ENCODE measurements around the gene PLXNB3. TPM values are rescaled to one million over a fixed set of nuclear protein-coding genes. Genes with fewer than 3 reads are reported as not detected.
A peak's percentile ranks its signal among the peaks of the same experiment; 100 is the strongest.

Gene PLXNB3
- polyA plus RNA-seq, 1 donor = 1.5 TPM

DNA sequence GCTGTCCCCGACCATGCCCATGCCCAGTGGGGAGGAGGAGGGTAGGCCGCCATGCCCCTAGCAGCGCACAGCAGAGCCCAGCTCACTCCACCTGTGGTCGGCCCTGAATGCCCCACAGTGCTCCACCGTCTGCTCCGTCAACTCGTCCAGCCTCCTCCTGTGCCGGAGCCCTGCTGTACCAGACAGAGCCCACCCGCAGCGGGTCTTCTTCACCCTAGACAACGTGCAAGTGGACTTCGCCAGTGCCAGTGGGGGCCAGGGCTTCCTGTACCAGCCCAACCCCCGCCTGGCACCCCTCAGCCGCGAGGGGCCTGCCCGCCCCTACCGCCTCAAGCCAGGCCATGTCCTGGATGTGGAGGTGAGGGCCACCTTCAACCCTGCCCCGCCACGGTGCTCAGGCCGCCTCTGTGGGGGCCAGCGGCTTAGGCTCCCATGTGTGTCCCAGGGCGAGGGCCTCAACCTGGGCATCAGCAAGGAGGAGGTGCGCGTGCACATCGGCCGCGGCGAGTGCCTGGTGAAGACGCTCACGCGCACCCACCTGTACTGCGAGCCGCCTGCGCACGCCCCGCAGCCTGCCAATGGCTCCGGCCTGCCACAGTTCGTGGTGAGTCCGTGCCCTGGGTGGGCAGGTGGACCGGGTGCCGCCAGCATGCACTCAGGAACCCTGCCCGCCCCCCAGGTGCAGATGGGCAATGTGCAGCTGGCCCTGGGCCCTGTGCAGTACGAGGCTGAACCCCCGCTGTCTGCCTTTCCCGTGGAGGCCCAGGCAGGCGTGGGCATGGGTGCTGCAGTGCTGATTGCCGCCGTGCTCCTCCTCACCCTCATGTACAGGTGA is 9.9 kb downstream of the PLXNB3 start:
- DNase-seq = no peak

- no peak for DNase-seq
These were observed 10.7 kb downstream of the PLXNB3 start for GRCh38 chrX:153774576-153775292.

DNA sequence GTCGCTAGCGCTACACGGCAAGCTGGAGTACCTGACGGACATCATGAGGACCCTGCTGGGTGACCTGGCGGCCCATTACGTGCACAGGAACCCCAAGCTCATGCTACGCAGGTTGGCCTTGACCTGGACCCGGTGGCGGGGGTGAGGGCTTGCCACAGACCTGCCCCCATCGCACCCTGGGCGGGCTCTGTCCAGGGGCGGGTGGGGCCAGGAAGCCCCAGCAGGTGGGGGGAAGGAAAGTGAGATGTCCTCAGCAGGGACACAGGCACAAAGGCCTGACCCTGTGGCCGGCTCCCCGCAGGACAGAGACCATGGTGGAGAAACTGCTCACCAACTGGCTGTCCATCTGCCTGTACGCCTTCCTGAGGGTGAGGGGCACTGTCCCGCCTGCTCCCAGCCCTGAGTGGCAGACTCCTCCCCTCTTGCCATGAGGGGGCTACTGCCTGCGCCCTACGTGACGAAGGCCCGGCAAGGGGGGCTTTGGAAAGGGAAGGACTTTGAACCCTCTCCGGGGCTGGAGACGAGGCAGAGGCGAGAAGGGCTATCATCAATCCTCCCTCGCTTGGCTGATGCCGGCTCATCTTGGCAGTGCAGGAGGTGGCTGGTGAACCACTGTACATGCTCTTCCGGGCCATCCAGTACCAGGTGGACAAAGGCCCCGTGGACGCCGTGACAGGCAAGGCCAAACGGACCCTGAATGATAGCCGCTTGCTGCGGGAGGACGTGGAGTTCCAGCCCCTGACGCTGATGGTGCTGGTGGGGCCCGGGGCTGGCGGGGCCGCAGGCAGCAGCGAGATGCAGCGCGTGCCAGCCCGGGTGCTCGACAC is 11.5 kb downstream of the PLXNB3 start:
- DNase-seq = no peak

DNA sequence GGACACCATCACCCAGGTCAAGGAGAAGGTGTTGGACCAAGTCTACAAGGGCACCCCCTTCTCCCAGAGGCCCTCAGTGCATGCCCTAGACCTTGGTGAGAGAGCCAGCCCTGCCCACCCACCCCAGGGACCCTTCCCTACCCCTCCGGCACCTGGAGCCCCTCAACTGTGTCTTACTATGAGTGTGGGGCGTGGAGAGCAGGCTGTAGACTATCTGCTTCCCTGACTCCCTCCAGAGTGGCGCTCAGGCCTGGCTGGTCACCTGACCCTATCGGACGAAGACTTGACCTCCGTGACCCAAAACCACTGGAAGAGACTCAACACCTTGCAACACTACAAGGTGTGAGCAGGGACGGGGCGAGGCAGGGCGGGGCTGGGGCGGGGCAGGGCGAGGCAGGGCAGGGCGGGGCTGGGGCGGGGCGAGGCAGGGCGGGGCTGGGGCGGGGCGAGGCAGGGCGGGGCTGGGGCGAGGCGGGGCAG is 12.1 kb downstream of the PLXNB3 start:
- no peak for DNase-seq

DNA sequence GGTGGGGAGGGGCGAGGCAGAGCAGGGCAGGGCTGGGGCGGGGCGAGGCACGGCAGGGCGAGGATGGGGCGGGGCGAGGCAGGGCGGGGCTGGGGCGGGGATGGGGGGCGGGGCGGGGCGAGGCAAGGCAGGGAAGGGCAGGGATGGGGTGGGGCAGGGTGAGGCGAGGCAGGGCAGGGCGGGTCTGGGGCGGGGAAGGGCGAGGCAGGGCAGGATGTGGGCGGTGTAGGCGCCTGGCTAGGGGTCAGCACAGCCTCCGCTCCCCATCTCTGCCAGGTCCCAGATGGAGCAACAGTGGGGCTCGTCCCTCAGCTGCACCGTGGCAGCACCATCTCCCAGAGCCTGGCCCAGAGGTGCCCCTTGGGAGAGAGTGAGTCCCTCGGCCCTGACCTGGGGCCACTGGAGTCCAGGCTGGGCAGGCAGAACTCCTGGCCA is 12.6 kb downstream of the PLXNB3 start:
- DNase-seq = no peak

DNA sequence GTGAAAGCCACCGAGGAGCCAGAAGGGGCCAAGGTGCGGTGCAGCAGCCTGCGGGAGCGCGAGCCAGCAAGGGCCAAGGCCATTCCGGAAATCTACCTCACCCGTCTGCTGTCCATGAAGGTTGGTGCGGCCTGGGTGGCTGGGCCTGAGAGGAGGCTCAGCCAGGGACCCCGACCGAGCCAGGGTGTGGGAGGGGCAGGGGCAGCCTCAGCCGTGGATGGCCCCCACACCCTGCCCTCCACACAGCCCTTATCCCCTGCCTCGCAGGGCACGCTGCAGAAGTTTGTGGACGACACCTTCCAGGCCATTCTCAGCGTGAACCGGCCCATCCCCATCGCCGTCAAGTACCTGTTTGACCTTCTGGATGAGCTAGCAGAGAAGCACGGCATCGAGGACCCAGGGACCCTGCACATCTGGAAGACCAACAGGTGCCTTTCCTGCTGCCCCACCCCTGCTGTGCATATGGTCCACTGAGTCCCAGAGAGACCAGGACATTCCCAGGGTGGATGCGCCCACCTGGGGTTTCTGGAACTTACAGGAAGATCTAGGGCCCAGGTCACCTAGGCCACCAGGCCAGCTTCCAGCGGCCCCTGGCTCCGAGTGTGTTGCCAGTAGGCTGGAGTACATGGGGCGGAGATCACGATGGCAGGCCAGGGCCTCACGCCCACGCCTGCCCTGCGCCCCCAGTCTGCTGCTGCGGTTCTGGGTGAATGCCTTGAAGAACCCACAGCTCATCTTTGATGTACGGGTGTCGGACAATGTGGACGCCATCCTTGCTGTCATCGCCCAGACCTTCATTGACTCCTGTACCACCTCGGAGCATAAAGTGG is 13.4 kb downstream of the PLXNB3 start:
- DNase-seq = no peak

DNA sequence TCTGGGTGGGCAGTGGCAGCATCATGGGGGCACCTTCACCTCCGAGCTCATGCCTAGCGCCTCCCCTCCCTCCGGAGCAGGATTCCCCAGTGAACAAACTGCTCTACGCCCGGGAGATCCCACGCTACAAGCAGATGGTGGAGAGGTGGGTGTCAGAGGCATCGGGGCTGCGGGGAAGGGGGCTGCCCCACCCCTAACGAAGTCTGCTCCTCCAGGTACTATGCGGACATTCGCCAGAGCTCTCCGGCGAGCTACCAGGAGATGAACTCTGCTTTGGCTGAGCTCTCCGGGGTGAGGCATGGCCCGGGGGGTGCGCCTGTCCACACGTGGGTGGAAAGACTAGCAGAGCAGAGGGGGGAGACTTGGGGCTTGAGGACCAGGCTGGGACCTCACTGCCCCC is 14.1 kb downstream of the PLXNB3 start:
- DNase-seq = no peak

- DNase-seq = no peak
These were observed 14.6 kb downstream of the PLXNB3 start for GRCh38 chrX:153778684-153779101.

- DNase-seq = no peak
These were observed 16.0 kb downstream of the PLXNB3 start for GRCh38 chrX:153779891-153780677.

GRCh38 chrX:153780678-153781427 is 16.8 kb downstream of the PLXNB3 start, which contains the start of gene SRPK3:
Gene SRPK3, plus strand, starts transcription at chrX:153781041. Its CDS starts 46 bp downstream, at chrX:153781087.
- peak; percentile 34 for DNase-seq

DNA sequence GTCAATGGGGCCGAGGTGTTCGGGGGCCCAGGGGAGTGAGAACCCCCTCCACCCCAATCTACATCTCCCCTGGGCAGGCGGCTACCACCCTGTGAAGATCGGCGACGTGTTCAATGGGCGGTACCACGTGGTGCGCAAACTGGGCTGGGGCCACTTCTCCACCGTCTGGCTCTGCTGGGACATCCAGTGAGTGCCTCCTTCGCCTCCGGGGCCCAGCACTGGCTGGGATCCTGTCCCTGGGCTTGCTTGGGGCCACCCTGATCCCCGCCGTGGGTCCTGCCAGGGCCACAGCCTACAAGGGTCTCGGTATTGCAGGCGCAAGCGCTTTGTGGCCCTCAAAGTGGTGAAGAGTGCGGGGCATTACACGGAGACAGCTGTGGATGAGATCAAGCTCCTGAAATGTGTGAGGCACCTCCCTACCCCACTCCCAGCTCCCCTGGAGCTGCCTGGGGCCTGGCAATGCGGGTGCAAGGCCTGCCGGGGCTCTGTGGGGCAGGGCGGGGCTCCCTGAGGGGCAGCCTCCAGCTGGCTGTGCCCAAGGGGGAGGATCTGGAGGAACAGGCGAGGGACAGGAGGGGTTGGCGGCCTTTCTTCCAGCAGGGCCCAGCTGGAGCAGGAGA is 17.5 kb downstream of the PLXNB3 start:
- DNase-seq = no peak

DNA sequence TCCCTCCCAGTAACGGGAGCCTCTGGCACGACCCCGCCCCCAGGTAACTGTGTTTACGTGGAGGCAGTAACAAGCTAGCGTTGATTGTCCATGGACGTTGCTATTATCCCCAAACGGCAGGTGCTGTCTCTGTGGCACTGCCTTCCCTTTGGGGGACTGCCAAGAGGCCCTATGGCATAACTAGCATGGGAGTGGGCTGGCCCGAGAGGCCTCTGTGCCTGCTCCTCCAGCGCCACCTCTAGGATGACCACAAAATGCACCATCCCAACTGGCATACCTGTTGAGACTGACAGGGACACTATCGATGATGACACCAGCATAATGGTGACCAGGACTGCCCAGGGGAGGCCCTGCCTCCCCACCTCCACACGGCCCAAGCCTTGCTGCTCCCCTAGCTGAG is 18.3 kb downstream of the PLXNB3 start:
- no peak for DNase-seq

DNA sequence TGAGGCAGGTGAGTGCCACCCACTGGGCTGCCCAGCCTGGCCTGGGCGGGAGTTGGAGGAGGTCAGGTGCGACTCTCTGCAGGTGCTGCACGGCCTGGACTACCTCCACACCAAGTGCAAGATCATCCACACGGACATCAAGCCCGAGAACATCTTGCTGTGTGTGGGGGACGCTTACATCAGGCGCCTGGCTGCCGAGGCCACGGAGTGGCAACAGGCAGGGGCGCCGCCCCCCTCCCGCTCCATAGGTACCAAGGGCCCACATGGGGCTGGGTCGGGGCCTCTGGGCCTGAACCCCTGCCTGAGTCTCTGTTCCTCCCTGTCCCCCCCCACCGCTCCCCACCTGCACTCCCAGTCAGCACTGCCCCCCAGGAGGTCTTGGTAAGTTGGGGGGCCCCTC is 18.8 kb downstream of the PLXNB3 start:
- no peak for DNase-seq

DNA sequence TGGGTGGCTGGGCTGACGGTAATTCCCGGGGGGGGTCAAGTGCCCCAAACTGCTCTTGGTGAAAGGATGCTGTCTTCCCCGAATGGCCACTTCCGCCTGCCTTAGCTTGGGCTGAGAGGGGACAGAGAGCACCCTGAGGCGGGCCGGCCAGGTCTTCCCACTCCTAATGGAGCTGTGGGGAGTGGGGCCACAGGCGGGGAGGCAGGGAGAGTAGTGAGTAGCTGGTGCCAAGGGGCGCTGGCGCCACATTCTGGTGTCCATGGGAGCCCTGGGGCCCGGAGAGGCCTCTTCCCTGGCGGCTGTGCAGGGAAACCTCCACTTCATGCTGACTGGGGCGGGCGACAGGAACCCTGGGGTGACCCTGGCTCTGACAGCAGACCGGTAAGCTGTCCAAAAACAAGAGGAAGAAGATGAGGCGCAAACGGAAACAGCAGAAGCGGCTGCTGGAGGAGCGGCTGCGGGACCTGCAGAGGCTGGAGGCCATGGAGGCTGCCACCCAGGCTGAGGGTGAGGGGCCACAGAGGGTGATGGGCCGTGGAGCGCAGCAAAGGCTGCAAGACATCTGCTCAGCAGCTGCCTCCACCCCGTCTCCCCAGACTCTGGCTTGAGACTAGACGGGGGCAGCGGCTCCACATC is 19.4 kb downstream of the PLXNB3 start:
- DNase-seq = no peak

DNA sequence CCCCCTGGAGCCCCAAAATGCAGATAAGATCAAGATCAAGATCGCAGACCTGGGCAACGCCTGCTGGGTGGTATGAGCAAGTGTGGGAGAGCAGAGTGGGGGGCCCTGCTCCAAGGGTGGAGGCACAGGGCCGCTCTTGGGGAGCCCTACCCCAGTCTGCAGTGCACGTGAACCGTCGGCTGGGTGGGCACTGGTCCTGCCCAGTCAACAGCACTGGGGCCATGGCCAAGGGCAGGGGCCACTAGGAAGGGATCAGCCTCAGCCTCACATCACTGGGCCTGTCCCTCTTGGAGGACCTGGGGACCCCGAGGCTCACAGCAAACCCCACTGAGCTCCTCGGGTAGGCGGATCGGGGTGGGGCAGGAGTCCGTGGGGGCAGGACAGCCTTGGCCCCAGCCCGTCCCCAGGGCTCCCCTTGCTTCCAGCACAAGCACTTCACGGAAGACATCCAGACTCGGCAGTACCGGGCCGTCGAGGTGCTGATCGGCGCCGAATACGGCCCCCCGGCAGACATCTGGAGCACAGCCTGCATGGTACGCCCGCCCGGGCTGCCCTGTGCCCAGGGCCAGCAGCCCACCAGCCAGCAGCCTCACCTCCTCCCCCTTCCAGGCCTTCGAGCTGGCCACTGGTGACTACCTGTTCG is 20.4 kb downstream of the PLXNB3 start:
- DNase-seq = no peak

DNA sequence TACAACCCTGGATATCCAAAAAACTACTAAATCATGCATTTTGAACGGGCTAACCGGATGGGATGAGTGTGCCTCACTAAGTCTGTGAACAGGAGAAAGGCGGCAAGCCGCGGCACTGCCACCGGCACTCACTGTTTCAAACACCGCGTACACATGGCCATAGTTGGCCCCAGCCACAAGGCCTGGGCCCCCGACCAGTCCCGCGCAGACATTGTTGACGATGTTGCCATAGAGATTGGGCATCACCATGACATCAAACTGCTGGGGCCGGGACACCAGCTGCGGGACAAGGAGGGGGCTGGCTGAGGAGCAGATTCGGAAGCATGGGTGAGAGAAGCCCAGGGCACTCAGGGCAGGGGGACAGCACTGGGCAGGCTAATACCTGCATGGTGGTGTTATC is 22.6 kb downstream of the PLXNB3 start:
- DNase-seq = no peak

GRCh38 chrX:153789654-153790053 is 25.6 kb downstream of the PLXNB3 start:
- DNase-seq = no peak

Measured in left kidney (tissue), 2 donors.